DND-41 (cell line): Measurements from ENCODE around the gene ZNF699.

Experiments
- EZH2 ChIP-seq: IDR thresholded peaks from 3 replicates; pipeline ENCODE4 v1.6.1; 2012; ENCODE audit warnings: borderline replicate concordance, low read depth, mild to moderate bottlenecking, moderate library complexity, low read length, inconsistent platforms; ENCODE audit not compliant: severe bottlenecking
- TF ChIP-seq, protein P1 (sequence below): IDR thresholded peaks from 2 replicates; pipeline ENCODE4 v1.5.1; 2012; ENCODE audit warnings: borderline replicate concordance, low read length, moderate library complexity, mild to moderate bottlenecking; ENCODE audit not compliant: poor library complexity, severe bottlenecking; ENCODE audit errors: extremely low read depth

DNA sequence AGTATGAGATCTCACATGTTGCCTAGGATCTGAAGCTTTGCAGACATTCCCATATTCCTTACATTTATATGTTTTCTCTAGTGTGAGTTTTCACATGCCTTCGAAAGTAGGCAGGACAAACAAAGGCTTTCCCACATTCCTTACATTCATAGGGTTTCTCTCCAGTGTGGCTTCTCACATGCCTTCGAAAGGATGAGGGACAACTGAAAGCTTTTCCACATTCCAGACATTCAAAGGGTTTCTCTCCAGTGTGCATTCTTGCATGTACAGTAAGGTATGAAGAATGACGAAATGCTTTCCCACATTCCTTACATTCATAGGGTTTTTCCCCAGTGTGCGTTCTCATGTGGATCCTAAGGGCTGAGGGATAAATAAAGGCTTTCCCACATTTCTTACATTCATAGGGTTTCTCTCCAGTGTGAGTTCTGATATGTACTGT, 14.2 kb downstream of the ZNF699 start:
- TF ChIP-seq, protein P1, sequence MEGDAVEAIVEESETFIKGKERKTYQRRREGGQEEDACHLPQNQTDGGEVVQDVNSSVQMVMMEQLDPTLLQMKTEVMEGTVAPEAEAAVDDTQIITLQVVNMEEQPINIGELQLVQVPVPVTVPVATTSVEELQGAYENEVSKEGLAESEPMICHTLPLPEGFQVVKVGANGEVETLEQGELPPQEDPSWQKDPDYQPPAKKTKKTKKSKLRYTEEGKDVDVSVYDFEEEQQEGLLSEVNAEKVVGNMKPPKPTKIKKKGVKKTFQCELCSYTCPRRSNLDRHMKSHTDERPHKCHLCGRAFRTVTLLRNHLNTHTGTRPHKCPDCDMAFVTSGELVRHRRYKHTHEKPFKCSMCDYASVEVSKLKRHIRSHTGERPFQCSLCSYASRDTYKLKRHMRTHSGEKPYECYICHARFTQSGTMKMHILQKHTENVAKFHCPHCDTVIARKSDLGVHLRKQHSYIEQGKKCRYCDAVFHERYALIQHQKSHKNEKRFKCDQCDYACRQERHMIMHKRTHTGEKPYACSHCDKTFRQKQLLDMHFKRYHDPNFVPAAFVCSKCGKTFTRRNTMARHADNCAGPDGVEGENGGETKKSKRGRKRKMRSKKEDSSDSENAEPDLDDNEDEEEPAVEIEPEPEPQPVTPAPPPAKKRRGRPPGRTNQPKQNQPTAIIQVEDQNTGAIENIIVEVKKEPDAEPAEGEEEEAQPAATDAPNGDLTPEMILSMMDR, result no peak
- TF ChIP-seq EZH2, result no peak
